GM18870 (cell line): Measurements from ENCODE around the gene SLC34A2.
"Not testable (repeated sequence)": the region's sequence is repeated elsewhere in the genome, so short reads cannot be mapped to it uniquely, and the experiment has no call there.

Experiments
- ATAC-seq: cut with Tn5 transposase; IDR thresholded peaks from one replicate; pipeline ENCODE4 v1.9.1; 2021; ENCODE audit warnings: moderate library complexity; ENCODE audit not compliant: unreplicated experiment

Gene SLC34A2, protein sequence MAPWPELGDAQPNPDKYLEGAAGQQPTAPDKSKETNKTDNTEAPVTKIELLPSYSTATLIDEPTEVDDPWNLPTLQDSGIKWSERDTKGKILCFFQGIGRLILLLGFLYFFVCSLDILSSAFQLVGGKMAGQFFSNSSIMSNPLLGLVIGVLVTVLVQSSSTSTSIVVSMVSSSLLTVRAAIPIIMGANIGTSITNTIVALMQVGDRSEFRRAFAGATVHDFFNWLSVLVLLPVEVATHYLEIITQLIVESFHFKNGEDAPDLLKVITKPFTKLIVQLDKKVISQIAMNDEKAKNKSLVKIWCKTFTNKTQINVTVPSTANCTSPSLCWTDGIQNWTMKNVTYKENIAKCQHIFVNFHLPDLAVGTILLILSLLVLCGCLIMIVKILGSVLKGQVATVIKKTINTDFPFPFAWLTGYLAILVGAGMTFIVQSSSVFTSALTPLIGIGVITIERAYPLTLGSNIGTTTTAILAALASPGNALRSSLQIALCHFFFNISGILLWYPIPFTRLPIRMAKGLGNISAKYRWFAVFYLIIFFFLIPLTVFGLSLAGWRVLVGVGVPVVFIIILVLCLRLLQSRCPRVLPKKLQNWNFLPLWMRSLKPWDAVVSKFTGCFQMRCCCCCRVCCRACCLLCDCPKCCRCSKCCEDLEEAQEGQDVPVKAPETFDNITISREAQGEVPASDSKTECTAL

DNA sequence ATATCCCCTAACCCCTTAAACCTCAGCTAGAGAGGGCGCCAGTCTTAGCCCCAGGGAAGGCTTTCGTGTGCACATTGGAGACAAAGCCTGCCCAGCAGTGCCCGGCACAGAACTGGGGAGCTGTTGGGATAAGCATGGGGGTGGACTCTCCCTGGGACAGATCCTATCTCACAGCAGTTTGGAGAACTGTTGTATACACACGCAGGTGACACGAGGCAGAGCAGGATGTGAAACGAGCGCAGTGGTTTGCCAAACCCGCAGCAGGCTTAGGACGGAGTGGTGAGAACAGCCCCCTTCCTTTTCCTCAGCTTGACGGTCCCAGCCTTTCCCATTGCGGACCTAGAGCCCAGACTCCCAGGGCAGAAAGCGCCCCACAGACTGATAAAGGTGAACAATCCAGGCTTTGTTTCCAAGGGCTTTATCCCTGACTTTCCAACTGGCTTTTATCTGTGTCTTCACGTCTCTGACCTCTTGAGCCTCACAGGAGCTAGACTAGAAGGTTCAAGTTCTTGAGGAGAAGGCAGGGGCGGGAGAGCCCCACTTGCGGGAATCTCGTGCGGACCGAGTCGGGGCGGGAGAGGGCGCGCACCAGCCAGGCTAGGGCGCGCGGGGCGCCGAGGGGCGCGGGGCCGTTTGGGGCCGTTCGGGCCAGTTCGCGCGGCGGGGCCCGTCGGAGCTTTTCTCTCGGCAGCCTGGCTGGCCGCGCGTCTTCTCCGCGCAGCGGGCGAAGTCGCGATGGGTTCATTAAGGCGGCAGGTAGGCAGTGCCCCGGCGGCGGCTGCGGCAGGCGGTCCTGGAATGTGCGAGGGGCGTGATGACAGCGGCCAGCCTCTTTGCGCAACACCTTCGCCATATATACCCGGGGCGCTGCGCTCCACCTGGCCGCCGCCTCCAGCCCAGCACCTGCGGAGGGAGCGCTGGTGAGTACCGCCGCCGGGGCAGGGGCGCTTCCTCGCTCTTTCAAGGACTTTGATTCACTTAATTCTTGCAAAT lies at the start of gene SLC34A2:
Gene SLC34A2, plus strand, starts transcription at position 881 of the 993 bp plus-strand sequence. CDS start 6,650 bp downstream, outside the sequence.
- no peak for ATAC-seq

- ATAC-seq: no peak
Measured at GRCh38 chr4:25608644-25609043, 47.0 kb upstream of the SLC34A2 start.

DNA sequence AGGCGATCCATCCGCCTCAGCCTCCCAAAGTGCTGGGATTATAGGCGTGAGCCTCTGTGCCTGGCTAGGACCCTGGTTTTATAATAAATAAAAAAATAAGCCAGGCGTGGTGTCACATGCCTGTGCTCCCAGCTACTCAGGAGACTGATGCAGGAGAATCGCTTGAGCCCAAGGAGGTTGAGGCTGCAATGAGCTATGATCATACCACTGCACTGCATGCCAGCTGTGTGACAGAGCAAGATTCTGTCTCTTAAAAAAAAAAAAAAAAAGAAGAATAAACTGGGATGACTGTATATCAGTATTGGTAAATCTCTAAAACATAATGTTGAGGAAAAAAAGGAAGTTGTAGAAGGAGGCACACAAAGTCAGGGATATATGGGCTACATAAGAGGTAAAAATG lies 45.7 kb upstream of the SLC34A2 start:
- no peak for ATAC-seq

DNA sequence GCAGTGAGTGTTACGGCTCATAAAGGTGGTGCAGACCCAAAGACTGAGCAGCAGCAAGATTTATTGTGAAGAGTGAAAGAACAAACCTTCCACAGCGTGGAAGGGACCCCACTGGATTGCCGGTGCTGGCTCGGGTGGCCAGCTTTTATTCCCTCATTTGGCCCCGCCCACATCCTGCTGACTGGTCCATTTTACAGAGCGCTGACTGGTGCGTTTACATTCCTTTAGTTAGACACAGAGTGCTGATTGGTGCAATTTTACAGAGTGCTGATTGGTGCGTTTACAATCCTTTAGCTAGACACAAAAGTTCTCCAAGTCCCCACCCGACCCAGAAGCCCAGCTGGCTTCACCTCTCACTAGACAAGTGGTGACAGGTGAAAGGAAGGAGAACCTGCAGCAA lies 42.0 kb upstream of the SLC34A2 start:
- ATAC-seq: not testable (repeated sequence)

DNA sequence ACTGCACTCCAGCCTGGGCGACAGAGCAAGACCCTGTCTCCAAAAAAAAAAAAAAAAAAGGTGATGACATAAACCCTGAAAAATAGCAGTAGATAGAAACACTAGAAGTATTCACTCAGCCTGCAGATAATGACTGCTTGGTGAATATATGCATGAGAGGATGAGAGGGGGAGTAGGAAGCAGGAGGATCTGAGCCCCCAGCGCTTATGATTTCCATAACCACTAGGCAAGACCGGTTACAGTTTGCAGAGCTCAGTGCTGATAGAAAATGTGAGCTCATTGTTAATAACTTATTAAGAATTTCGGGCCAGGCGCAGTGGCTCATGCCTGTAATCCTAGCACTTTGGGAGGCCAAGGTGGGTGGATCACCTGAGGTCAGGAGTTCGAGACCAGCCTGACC lies 40.8 kb upstream of the SLC34A2 start:
- no peak for ATAC-seq

DNA sequence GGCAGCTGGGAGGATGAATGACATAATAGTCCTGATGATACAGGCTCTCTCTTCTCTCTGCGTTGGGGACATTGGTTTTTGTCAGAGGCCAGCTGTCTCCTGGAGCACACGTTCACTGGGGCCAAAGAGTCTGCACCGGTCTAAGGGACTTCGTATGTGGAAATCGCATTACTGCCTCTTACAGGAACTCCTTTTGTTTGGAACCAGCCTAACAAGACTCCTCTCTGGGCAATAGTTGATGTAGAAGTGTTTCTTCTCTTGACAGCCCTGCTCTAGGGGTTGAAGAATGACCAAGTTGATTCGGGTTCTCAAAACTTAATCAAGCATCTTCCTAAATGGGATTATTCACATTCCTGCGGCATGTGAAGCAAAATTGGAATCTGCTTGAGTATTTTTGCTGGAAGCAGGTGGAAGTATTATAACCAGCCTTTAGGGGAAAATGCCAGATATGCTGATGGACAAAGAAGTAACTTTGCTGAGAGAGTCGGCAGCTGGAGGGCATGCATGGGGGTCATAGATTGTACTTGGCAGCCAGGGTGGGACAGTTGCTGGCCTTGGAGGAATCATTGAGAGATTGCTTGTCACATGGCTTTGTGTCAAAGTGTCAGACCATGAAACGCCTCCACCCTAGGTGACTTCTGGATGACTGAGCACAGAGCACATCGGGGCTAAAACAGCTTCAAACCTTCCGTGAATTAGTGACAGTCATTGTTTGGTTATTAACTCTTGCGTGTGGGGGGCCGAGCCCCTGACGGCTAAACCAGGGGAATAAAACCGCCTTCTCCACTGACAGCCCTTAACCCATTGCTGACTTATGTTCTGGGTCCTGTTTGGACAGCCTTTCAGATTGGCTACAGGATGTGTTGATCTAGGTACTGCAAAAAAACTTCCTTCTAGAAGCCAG lies 34.4 kb upstream of the SLC34A2 start:
- no peak for ATAC-seq

GRCh38 chr4:25624616-25625015 lies 31.0 kb upstream of the SLC34A2 start:
- no peak for ATAC-seq

GRCh38 chr4:25628451-25628850 lies 27.2 kb upstream of the SLC34A2 start:
- no peak for ATAC-seq

GRCh38 chr4:25632135-25632534 lies 23.5 kb upstream of the SLC34A2 start:
- ATAC-seq: no peak

DNA sequence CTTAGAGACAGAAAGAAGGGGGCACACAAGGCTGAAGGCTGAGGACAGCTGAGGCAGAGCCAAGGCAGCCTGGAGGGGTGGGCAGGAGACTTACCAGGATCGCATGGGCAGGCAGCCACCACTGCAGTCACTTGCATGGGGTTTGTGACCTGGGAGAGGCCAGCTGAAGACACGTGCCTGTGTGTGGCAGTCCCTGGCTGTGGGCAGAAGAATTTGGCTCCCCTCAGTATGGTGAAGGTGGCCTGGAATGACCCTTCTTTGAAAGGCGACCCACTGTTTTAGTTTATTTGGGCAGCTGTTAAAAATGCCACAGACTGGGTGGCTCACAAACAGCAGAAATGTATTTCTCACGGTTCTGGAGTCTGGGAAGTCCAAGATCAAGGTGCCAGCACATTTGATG lies 22.1 kb upstream of the SLC34A2 start:
- no peak for ATAC-seq

- ATAC-seq: no peak
Measured at GRCh38 chr4:25635501-25635900, 20.1 kb upstream of the SLC34A2 start.

- ATAC-seq: no peak
Measured at GRCh38 chr4:25637581-25638220, 17.9 kb upstream of the SLC34A2 start.

- ATAC-seq: no peak
Measured at GRCh38 chr4:25638221-25638601, 17.4 kb upstream of the SLC34A2 start.

GRCh38 chr4:25638806-25639205 lies 16.8 kb upstream of the SLC34A2 start:
- ATAC-seq: no peak

GRCh38 chr4:25650311-25650710 lies 5.3 kb upstream of the SLC34A2 start:
- no peak for ATAC-seq

DNA sequence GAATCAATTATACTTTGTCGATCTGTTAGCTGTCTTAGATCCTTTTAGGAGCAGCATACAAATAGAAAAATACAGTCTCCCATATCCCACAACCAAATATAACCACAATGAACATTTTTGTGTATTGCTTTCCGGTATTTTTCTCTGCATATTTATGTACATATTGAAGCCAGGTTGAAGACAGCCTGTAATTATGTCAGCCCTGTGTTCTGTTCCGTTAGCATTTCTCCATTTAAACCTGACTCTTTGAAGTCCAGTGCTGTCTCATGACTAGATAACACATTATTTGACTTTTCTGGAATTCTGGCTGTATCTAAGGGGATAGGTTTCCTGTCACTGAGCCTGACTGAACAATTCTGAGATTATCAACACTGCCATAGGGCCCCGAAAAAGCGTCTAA lies 4.0 kb upstream of the SLC34A2 start:
- no peak for ATAC-seq

- no peak for ATAC-seq
Measured at GRCh38 chr4:25654031-25654970, 1.4 kb upstream of the SLC34A2 start.

- no peak for ATAC-seq
Measured at GRCh38 chr4:25656031-25656430, 380 bp downstream of the SLC34A2 start.

DNA sequence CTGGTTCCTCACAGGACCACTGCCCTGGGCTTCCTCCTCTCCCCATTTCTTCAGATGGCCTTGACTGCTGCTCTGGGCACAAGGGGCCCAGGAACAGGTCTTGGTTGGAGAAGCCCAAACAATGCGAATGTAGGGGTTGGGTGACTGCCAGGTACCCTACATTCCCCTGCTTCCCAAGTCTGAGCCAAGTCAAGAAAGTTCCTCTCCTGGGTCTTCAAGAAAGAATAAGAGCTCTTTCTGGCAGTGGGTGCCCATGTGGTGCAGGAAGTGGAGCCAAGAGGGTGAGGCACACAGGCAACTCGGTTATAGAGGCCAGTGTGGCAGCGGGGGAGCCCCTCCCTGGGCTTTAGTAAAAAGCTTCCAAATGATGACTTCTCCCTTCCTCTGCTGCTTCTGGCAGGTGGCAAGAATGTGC lies 2.7 kb downstream of the SLC34A2 start:
- no peak for ATAC-seq
